ENCODE results near the gene INTS15. TPM values are rescaled to one million over a fixed set of nuclear protein-coding genes. Genes with fewer than 3 reads are reported as not detected.

INTS15 gene
- polyA plus RNA-seq, 1 donor from 2014 or later: 36.2 TPM

DNA sequence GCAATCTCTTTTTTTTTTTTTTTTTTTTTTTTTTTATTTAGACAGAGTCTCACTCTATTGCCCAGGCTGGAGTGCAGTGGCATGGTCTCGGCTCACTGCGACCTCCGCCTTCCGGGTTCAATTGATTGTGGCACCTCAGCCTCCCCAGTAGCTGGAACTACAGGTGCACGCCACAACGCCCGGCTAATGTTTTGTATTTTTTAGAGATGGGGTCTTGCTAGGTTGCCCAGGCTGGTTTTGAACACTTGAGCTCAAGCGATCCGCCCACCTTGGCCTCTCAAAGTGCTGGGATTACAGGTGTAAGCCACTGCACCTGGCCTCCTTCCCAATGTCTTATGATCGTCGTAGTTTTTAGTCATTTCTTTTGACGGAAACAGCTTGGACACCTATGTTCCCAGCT, 19.0 kb downstream of the INTS15 start:
- H3K9ac ChIP-seq (ENCODE audit: low read length): no peak overlapping the region
- no peaks in the 10 kb centered on the region for H3F3A ChIP-seq (ENCODE audit: insufficient read depth, low read length, poor library complexity, severe bottlenecking)
- H3K79me2 ChIP-seq (replicated peaks; ENCODE audit: insufficient read depth, low read length): no peaks in the 10 kb centered on the region
- no peak overlapping the region for H3K4me2 ChIP-seq (ENCODE audit: low read length)
- H3K4me3 ChIP-seq (ENCODE audit: low read length): no peak overlapping the region
- H4K20me1 ChIP-seq (ENCODE audit: insufficient read depth): no peaks in the 10 kb centered on the region
- no peaks in the 10 kb centered on the region for H3K9me3 ChIP-seq (ENCODE audit: low read length)
- no peaks in the 10 kb centered on the region for H3K9me2 ChIP-seq (ENCODE audit: insufficient read depth, low read length)
- H3K36me3 ChIP-seq (ENCODE audit: insufficient read depth, low read length): no peaks in the 10 kb centered on the region
- H3K27ac ChIP-seq (ENCODE audit: low read length): no peak overlapping the region
- TF ChIP-seq SMC3 (conservative IDR thresholded peaks at IDR 0.05; ENCODE audit: poor library complexity) (no peak), TAF1 (IDR thresholded peaks at IDR 0.05; ENCODE audit: low read depth) (no peak), POLR2AphosphoS5 (IDR thresholded peaks at IDR 0.05) (no peak), EZH2 (IDR thresholded peaks at IDR 0.05; ENCODE audit: borderline replicate concordance, insufficient read depth, low read length, poor library complexity, severe bottlenecking) (no peak), EP300 (conservative IDR thresholded peaks at IDR 0.05; ENCODE audit: poor library complexity, severe bottlenecking) (no peak), MXI1 (conservative IDR thresholded peaks at IDR 0.05; ENCODE audit: poor library complexity, severe bottlenecking) (no peak), RAD21 (conservative IDR thresholded peaks at IDR 0.05) (no peak)
- TF ChIP-seq, protein P1, sequence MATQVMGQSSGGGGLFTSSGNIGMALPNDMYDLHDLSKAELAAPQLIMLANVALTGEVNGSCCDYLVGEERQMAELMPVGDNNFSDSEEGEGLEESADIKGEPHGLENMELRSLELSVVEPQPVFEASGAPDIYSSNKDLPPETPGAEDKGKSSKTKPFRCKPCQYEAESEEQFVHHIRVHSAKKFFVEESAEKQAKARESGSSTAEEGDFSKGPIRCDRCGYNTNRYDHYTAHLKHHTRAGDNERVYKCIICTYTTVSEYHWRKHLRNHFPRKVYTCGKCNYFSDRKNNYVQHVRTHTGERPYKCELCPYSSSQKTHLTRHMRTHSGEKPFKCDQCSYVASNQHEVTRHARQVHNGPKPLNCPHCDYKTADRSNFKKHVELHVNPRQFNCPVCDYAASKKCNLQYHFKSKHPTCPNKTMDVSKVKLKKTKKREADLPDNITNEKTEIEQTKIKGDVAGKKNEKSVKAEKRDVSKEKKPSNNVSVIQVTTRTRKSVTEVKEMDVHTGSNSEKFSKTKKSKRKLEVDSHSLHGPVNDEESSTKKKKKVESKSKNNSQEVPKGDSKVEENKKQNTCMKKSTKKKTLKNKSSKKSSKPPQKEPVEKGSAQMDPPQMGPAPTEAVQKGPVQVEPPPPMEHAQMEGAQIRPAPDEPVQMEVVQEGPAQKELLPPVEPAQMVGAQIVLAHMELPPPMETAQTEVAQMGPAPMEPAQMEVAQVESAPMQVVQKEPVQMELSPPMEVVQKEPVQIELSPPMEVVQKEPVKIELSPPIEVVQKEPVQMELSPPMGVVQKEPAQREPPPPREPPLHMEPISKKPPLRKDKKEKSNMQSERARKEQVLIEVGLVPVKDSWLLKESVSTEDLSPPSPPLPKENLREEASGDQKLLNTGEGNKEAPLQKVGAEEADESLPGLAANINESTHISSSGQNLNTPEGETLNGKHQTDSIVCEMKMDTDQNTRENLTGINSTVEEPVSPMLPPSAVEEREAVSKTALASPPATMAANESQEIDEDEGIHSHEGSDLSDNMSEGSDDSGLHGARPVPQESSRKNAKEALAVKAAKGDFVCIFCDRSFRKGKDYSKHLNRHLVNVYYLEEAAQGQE (IDR thresholded peaks at IDR 0.05; ENCODE audit: borderline replicate concordance): no peak
- TF ChIP-seq, protein P2, sequence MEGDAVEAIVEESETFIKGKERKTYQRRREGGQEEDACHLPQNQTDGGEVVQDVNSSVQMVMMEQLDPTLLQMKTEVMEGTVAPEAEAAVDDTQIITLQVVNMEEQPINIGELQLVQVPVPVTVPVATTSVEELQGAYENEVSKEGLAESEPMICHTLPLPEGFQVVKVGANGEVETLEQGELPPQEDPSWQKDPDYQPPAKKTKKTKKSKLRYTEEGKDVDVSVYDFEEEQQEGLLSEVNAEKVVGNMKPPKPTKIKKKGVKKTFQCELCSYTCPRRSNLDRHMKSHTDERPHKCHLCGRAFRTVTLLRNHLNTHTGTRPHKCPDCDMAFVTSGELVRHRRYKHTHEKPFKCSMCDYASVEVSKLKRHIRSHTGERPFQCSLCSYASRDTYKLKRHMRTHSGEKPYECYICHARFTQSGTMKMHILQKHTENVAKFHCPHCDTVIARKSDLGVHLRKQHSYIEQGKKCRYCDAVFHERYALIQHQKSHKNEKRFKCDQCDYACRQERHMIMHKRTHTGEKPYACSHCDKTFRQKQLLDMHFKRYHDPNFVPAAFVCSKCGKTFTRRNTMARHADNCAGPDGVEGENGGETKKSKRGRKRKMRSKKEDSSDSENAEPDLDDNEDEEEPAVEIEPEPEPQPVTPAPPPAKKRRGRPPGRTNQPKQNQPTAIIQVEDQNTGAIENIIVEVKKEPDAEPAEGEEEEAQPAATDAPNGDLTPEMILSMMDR (IDR thresholded peaks at IDR 0.05; ENCODE audit: poor library complexity, severe bottlenecking): no peak
- H3K27me3 ChIP-seq (ENCODE audit: insufficient read depth, low read depth, low read length): no peaks in the 10 kb centered on the region
- no peak overlapping the region for H2AFZ ChIP-seq (ENCODE audit: low read depth, low read length)

DNA sequence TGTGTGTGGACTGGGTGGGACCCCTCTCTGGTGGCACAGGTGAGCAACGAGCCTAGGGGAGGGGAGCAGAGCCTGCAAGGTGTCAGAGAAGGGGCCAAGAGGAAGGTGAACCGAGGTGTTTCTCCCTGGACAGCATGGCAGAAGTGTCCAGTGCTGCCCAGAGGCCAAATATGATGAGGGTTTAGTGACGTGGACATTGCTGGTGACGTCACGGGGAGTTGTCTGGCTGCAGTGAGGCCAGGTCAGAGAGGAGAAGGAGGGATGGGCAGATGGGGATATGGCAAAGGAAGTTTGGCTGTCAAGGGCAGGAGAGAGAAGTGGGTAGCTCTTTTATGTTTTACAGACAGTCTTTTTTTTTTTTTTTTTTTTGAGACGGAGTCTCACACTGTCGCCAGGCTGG, 23.0 kb downstream of the INTS15 start:
- Histone ChIP-seq H3K79me2 (replicated peaks; ENCODE audit: insufficient read depth, low read length) (no peaks in the 10 kb centered on the region), H3K9me3 (ENCODE audit: low read length) (no peaks in the 10 kb centered on the region), H3K27me3 (ENCODE audit: insufficient read depth, low read depth, low read length) (no peaks in the 10 kb centered on the region), H3K36me3 (ENCODE audit: insufficient read depth, low read length) (no peaks in the 10 kb centered on the region), H4K20me1 (ENCODE audit: insufficient read depth) (no peaks in the 10 kb centered on the region), H3K9me2 (ENCODE audit: insufficient read depth, low read length) (no peaks in the 10 kb centered on the region), H3K9ac (ENCODE audit: low read length) (no peak overlapping the region), H3K27ac (ENCODE audit: low read length) (no peak overlapping the region), H2AFZ (ENCODE audit: low read depth, low read length) (no peak overlapping the region), H3K4me2 (ENCODE audit: low read length) (no peak overlapping the region), H3F3A (ENCODE audit: insufficient read depth, low read length, poor library complexity, severe bottlenecking) (no peaks in the 10 kb centered on the region), H3K4me3 (ENCODE audit: low read length) (no peak overlapping the region)
- TF ChIP-seq EP300 (conservative IDR thresholded peaks at IDR 0.05; ENCODE audit: poor library complexity, severe bottlenecking): no peak
- no peak for TF ChIP-seq RAD21 (conservative IDR thresholded peaks at IDR 0.05)
- TF ChIP-seq POLR2AphosphoS5 (IDR thresholded peaks at IDR 0.05): no peak
- TF ChIP-seq, protein P1 (IDR thresholded peaks at IDR 0.05; ENCODE audit: borderline replicate concordance): no peak
- TF ChIP-seq SMC3 (conservative IDR thresholded peaks at IDR 0.05; ENCODE audit: poor library complexity): no peak
- TF ChIP-seq EZH2 (IDR thresholded peaks at IDR 0.05; ENCODE audit: borderline replicate concordance, insufficient read depth, low read length, poor library complexity, severe bottlenecking): no peak
- TF ChIP-seq MXI1 (conservative IDR thresholded peaks at IDR 0.05; ENCODE audit: poor library complexity, severe bottlenecking): no peak
- TF ChIP-seq TAF1 (IDR thresholded peaks at IDR 0.05; ENCODE audit: low read depth): no peak
- TF ChIP-seq, protein P2 (IDR thresholded peaks at IDR 0.05; ENCODE audit: poor library complexity, severe bottlenecking): no peak
